HL-60 (cell line): ENCODE data around the gene NOP16.

Experiments
- DNase-seq, 2 experiments: peaks; one replicate each; pipeline ENCODE4 v3.0.0-alpha.2; 2010 to 2020; ENCODE audit warnings: low read depth in 1 of 2, low spot score in 1 of 2
- H3K27ac ChIP-seq: fragments of 250-450 bp; sonication (Bioruptor Pico); replicated peaks from 2 replicates; pipeline ENCODE4 v1.5.1; 2020; ENCODE audit warnings: mild to moderate bottlenecking, moderate library complexity
- H3K27me3 ChIP-seq: fragments of 250-450 bp; sonication (Bioruptor Pico); 2 replicates; pipeline ENCODE4 v1.5.1; 2021; ENCODE audit warnings: mild to moderate bottlenecking, moderate library complexity; ENCODE audit not compliant: insufficient read depth, poor library complexity, severe bottlenecking
- H3K4me3 ChIP-seq: replicated peaks from 2 replicates; pipeline ENCODE4 v1.5.1; 2011; ENCODE audit warnings: mild to moderate bottlenecking, control low read depth, low read length; ENCODE audit not compliant: insufficient read depth
- CTCF ChIP-seq: IDR thresholded peaks from one replicate; pipeline ENCODE4 v1.5.1; 2011; ENCODE audit warnings: low read length, control low read depth, inconsistent platforms; ENCODE audit not compliant: insufficient read depth
- GABPA ChIP-seq: IDR thresholded peaks from 2 replicates; pipeline ENCODE4 v1.6.1; 2012; ENCODE audit warnings: low read depth
- POLR2AphosphoS5 ChIP-seq: IDR thresholded peaks from 2 replicates; pipeline ENCODE4 v1.6.1; 2012; ENCODE audit warnings: low read depth
- REST ChIP-seq: IDR thresholded peaks from 2 replicates; pipeline ENCODE4 v1.6.1; 2012; ENCODE audit warnings: low read depth; ENCODE audit not compliant: insufficient replicate concordance
- SPI1 ChIP-seq: IDR thresholded peaks from 2 replicates; pipeline ENCODE4 v1.6.1; 2012; ENCODE audit warnings: low read depth, mild to moderate bottlenecking, borderline replicate concordance

NOP16 gene

DNA sequence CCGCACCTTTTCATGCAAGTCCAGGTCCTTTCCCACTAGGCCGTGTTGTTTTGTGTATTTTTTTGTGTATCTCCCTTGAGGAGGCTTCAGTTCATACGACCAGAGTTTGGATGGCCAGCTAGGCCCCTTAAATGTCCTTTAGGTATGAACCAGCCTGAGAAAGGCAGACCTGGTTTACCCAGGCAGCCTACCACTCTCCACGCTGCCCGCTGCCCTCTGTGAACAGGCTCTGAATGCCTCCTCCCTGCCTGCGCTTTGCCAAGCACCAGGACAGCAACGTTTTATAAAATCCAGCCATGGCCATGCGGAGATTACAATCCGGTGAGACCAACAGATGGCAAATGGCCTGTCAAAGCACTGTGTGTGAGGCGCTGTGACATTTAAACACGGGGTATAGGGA is 28.6 kb upstream of the NOP16 start:
- Histone ChIP-seq H3K4me3 (peak overlapping the region; percentile 16; the same call in 1 of the 2 replicates), H3K27me3 (no peaks in the 10 kb centered on the region), H3K27ac (no peak overlapping the region)
- TF ChIP-seq SPI1 (no peak), CTCF (no peak), GABPA (no peak), POLR2AphosphoS5 (no peak), REST (no peak)
- no peak for DNase-seq

DNA sequence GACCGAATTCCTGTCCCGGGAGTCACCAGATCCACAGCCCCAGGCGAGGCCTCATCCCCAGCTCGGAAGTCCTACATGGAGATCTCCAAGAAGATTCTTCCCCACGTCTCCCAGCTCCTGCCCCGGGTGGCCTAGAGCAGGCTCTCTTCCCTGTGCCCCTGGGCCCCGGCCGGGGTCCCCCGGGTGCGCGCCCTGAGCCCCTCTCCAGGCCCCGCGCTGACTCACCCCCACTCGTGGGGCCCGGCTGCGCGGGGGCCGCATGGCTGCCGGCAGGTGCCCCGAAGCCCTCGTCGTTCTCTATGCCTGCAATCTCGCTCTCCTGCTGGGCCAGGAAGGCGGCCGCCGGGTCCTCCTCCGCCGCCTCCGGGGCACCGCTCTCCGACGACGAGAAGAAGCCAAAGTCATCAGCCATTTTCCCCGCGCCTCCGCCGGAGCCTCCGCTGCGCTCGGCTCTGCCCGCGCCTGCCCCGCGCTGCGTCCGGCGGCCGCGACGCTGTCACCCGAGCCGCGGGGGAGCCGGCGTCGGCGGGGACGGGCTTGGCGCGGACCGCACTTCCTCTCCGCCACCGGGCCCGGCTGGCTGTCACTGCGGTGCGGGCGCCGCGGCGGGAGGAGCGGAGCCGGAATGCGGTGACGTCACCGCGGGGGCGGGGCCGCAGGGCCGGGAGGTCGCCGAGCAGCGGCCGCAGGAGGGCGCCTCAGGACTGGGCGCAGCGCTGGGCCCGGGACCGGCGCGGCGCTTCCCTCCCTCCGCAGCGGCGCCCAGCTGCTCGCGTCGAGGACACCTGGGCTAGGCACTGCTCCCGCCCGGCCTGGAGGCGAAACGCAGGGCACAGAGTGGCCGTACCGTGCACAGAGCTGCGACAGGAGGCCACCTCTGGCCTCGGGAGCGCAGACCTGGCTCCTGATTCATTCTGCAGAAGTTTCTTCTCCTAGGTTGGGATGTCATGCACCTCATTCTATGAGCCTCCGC is 27.8 kb upstream of the NOP16 start, which contains the start of gene CLTB:
Gene CLTB (minus strand): TSS at position 588 of the 973 bp plus-strand sequence. CDS start 176 bp downstream, at position 412.
- Histone ChIP-seq H3K27ac (peak within 1 kb of the TSS; percentile 56), H3K27me3 (no peaks in the 10 kb centered on the region), H3K4me3 (peak within 1 kb of the TSS; percentile 63)
- TF ChIP-seq POLR2AphosphoS5 = peak; percentile 50; the same call in 1 of the 2 replicates
- peak; percentile 3 for TF ChIP-seq CTCF
- no peak for TF ChIP-seq GABPA
- peak; percentile 31 for TF ChIP-seq REST
- TF ChIP-seq SPI1 = peak; percentile 78
- peak; percentile 84 for DNase-seq

DNA sequence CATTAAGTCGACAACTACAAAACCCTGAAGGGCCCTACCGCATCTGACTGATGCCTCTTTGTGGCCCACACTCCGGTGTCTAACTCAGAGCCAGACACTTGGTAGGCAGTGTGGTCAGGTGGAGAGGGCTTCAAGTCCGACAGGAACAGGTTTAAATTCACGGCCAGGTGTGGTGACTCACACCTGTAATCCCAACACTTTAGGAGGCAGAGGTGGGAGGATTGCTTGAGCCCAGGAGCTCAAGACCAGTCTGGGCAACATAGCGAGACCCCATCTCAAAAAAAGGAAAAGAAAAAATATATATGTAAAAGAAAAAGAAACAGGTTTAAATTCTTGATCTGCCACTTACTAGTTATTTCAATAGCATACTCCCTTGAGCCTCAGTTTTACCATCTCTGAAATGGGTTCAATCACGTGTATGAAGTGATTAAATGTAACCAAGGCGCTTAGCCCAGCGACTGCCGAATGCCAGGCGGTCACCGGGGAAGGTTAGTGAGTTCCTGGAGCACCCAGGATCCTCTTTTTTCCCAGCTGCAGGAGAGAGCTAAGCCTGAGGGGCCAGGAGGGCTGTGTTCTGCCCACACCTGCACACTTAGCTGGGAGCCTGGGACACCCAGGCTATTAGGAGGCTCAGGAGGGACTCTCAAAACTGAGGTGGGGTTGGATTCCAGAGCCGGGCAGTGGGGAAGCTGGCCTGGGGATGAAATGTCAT is 27.0 kb upstream of the NOP16 start:
- no peaks in the 10 kb centered on the region for H3K27me3 ChIP-seq
- TF ChIP-seq POLR2AphosphoS5 (no peak), GABPA (no peak), SPI1 (no peak), REST (no peak), CTCF (no peak)
- H3K27ac ChIP-seq = peak overlapping the region; percentile 56; the same call in 1 of the 2 replicates
- no peak for DNase-seq
- peak overlapping the region; percentile 63 for H3K4me3 ChIP-seq
